Smooth muscle cell (in vitro differentiated cells): Measurements from ENCODE around the gene HTRA3. TPM values are rescaled to one million over a fixed set of nuclear protein-coding genes. Genes with fewer than 3 reads are reported as not detected.

Source experiments
- DNase-seq: peaks from one replicate; lab custom pipeline; 2025; ENCODE audit not compliant: unreplicated experiment; lab: John Stamatoyannopoulos, UW
- H2AFZ ChIP-seq: fragments of 200-600 bp; sonication (generic); 2 replicates; pipeline ENCODE4 v1.6.0; 2016; ENCODE audit warnings: antibody characterized with exemption, low read depth, mild to moderate bottlenecking
- H3F3A ChIP-seq: fragments of 200-600 bp; sonication (generic); 2 replicates; pipeline ENCODE4 v1.6.0; 2017; ENCODE audit warnings: antibody characterized with exemption, low read depth
- H3K27ac ChIP-seq: fragments of 200-600 bp; sonication (generic); 2 replicates; pipeline ENCODE4 v1.5.1; 2016; ENCODE audit warnings: low read depth, mild to moderate bottlenecking
- H3K27me3 ChIP-seq: fragments of 200-600 bp; sonication (generic); 2 replicates; pipeline ENCODE4 v1.6.1; 2016; ENCODE audit warnings: low read depth, mild to moderate bottlenecking
- H3K36me3 ChIP-seq: fragments of 200-600 bp; sonication (generic); 2 replicates; pipeline ENCODE4 v1.5.1; 2016; ENCODE audit warnings: low read depth
- H3K4me1 ChIP-seq: fragments of 200-600 bp; sonication (generic); 2 replicates; pipeline ENCODE4 v1.5.1; 2016; ENCODE audit warnings: low read depth
- H3K4me2 ChIP-seq: fragments of 200-600 bp; sonication (generic); 2 replicates; pipeline ENCODE4 v1.6.0; 2016; ENCODE audit warnings: mild to moderate bottlenecking
- H3K4me3 ChIP-seq: fragments of 200-600 bp; sonication (generic); 2 replicates; pipeline ENCODE4 v1.5.1; 2016; ENCODE audit warnings: mild to moderate bottlenecking
- H3K79me2 ChIP-seq: fragments of 200-600 bp; sonication (generic); 2 replicates; pipeline ENCODE4 v1.6.0; 2016; ENCODE audit warnings: low read depth, mild to moderate bottlenecking
- H3K9ac ChIP-seq: fragments of 200-600 bp; sonication (generic); 2 replicates; pipeline ENCODE4 v1.6.0; 2016; ENCODE audit warnings: low read depth
- H3K9me3 ChIP-seq: fragments of 200-600 bp; sonication (generic); replicated peaks from 2 replicates; pipeline ENCODE4 v1.5.1; 2016; ENCODE audit warnings: low read depth
- H4K20me1 ChIP-seq: fragments of 200-600 bp; sonication (generic); 2 replicates; pipeline ENCODE4 v1.6.0; 2016; ENCODE audit warnings: low read depth
- WGBS: methylation state at CpG from one replicate; pipeline ENCODE4 v1.1.7; 2016; ENCODE audit warnings: low lambda C conversion rate; 5-methylcytosine and 5-hydroxymethylcytosine counted together
- polyA plus RNA-seq: library from polyadenylated mRNA; unstranded; fragments of >200 nt; fragmentation: Nextera tagmentation; extraction: Ambion mirVana; gene quantifications from 2 replicates; pipeline ENCODE4 v1.2.1, GENCODE V29; 2016
- total RNA-seq: library from RNA; depleted of rRNA; stranded (reverse); fragments of >200 nt; gene quantifications from 2 replicates; pipeline ENCODE4 v1.2.3, GENCODE V29; 2014
- TF ChIP-seq, protein P1 (sequence below): fragments of 200-600 bp; sonication (generic); IDR thresholded peaks from 2 replicates; pipeline ENCODE4 v1.5.1; 2017; ENCODE audit warnings: borderline replicate concordance, mild to moderate bottlenecking, antibody characterized with exemption; ENCODE audit not compliant: insufficient read depth, poor library complexity, severe bottlenecking

HTRA3 gene
- total and polyA plus RNA-seq, 2 experiments from 2014 or later: 77.7 to 227 TPM

DNA sequence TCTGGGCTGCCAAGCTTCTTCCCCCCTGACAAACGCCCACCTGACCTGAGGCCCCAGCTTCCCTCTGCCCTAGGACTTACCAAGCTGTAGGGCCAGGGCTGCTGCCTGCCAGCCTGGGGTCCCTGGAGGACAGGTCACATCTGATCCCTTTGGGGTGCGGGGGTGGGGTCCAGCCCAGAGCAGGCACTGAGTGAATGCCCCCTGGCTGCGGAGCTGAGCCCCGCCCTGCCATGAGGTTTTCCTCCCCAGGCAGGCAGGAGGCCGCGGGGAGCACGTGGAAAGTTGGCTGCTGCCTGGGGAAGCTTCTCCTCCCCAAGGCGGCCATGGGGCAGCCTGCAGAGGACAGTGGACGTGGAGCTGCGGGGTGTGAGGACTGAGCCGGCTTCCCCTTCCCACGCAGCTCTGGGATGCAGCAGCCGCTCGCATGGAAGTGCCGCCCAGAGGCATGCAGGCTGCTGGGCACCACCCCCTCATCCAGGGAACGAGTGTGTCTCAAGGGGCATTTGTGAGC, 37.0 kb downstream of the HTRA3 start:
- H2AFZ ChIP-seq: no peak overlapping the region
- TF ChIP-seq, protein P1, sequence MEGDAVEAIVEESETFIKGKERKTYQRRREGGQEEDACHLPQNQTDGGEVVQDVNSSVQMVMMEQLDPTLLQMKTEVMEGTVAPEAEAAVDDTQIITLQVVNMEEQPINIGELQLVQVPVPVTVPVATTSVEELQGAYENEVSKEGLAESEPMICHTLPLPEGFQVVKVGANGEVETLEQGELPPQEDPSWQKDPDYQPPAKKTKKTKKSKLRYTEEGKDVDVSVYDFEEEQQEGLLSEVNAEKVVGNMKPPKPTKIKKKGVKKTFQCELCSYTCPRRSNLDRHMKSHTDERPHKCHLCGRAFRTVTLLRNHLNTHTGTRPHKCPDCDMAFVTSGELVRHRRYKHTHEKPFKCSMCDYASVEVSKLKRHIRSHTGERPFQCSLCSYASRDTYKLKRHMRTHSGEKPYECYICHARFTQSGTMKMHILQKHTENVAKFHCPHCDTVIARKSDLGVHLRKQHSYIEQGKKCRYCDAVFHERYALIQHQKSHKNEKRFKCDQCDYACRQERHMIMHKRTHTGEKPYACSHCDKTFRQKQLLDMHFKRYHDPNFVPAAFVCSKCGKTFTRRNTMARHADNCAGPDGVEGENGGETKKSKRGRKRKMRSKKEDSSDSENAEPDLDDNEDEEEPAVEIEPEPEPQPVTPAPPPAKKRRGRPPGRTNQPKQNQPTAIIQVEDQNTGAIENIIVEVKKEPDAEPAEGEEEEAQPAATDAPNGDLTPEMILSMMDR: no peak
- H3F3A ChIP-seq: no peaks in the 10 kb centered on the region
- no peaks in the 10 kb centered on the region for H4K20me1 ChIP-seq
- no peaks in the 10 kb centered on the region for H3K9me3 ChIP-seq
- no peaks in the 10 kb centered on the region for H3K36me3 ChIP-seq
- H3K27me3 ChIP-seq: no peaks in the 10 kb centered on the region
- no peak overlapping the region for H3K27ac ChIP-seq
- H3K4me2 ChIP-seq: no peak overlapping the region
- H3K4me1 ChIP-seq: no peaks in the 10 kb centered on the region
- no peak for DNase-seq
- 60% methylated on average over 16 of the region's 16 CpGs for WGBS
- no peak overlapping the region for H3K9ac ChIP-seq
- H3K4me3 ChIP-seq: no peak overlapping the region
- no peaks in the 10 kb centered on the region for H3K79me2 ChIP-seq

DNA sequence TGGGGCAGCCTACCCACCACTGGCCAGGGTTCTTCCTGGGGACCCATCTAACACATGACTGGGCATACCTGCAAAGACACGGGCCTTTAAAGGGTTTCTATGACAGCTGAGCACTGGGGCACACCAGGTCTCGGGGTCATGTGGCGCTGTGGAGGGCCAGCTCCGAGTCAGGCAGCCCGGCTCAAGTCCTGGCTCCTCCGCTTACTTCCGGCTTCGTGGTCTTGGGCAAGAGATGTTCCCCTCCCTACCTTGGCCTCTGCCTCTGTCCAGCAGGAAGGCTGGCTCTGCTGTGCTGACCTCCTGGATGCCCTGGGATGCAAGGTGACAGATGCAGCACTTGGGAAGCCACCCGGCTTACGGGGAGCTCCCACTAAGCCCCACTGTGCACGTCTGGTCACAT, 37.6 kb downstream of the HTRA3 start:
- no peaks in the 10 kb centered on the region for H3K4me1 ChIP-seq
- H3K79me2 ChIP-seq: no peaks in the 10 kb centered on the region
- no peaks in the 10 kb centered on the region for H3K27me3 ChIP-seq
- no peak overlapping the region for H3K27ac ChIP-seq
- H3K4me2 ChIP-seq: no peak overlapping the region
- no peak overlapping the region for H3K9ac ChIP-seq
- H3K36me3 ChIP-seq: no peaks in the 10 kb centered on the region
- no peak overlapping the region for H2AFZ ChIP-seq
- H3K9me3 ChIP-seq: no peaks in the 10 kb centered on the region
- no peaks in the 10 kb centered on the region for H3F3A ChIP-seq
- DNase-seq: no peak
- H4K20me1 ChIP-seq: no peaks in the 10 kb centered on the region
- TF ChIP-seq, protein P1: no peak
- WGBS: 91% methylated on average over 11 of the region's 11 CpGs
- no peak overlapping the region for H3K4me3 ChIP-seq

DNA sequence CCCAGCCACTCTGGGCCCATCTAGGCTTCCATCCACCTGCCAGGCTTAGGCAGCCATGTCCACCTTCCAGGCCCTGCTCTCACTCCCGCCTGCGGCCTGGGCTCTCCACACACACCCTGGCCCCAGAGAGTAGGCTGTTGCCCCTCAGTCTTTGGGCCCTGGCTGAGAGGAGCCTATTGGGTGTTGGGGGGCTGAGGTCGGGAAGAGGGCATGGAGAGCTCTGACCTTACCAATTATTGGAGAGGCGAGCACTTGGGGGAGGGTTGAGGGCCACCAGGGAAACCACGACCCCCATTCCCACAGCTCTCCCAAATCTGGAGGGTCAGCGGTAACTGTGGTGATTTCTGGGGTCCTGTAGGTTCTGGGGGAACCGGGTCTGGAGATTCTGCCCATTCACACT, 38.2 kb downstream of the HTRA3 start:
- Histone ChIP-seq H3K79me2 (no peaks in the 10 kb centered on the region), H3F3A (no peaks in the 10 kb centered on the region), H4K20me1 (no peaks in the 10 kb centered on the region), H3K9ac (no peak overlapping the region), H3K27me3 (no peaks in the 10 kb centered on the region), H3K9me3 (no peaks in the 10 kb centered on the region), H3K36me3 (no peaks in the 10 kb centered on the region), H2AFZ (no peak overlapping the region), H3K4me2 (no peak overlapping the region), H3K27ac (no peak overlapping the region), H3K4me3 (no peak overlapping the region), H3K4me1 (no peaks in the 10 kb centered on the region)
- WGBS: 91% methylated on average over 7 of the region's 7 CpGs
- DNase-seq: no peak
- TF ChIP-seq, protein P1: no peak

DNA sequence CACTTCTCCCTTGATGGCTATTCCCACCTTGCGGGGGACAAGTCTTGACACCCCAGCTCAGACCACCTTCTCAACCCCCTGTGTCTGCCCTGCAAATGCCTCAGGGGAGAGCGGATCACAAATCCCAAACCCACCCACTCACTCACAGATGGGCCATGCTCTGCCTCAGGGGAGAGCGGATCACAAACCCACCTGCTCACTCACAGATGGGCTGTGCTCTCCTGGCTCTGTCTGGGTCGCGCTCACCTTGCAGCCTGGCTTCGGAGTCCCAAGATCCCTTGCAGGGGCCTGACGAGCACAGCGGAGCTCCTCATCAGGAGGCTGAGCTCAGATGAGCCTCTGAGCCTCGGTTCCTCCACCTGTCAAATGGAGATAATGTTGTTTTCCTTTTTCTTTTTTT, 38.6 kb downstream of the HTRA3 start:
- H3K27me3 ChIP-seq: no peaks in the 10 kb centered on the region
- H3K9ac ChIP-seq: no peak overlapping the region
- no peak overlapping the region for H3K4me2 ChIP-seq
- H3K27ac ChIP-seq: no peak overlapping the region
- H3K4me1 ChIP-seq: no peaks in the 10 kb centered on the region
- no peaks in the 10 kb centered on the region for H3K79me2 ChIP-seq
- no peak for DNase-seq
- H2AFZ ChIP-seq: no peak overlapping the region
- H3K4me3 ChIP-seq: no peak overlapping the region
- TF ChIP-seq, protein P1: no peak
- no peaks in the 10 kb centered on the region for H3K36me3 ChIP-seq
- WGBS: 93% methylated on average over 9 of the region's 9 CpGs
- no peaks in the 10 kb centered on the region for H3K9me3 ChIP-seq
- H3F3A ChIP-seq: no peaks in the 10 kb centered on the region
- H4K20me1 ChIP-seq: no peaks in the 10 kb centered on the region
